HepG2 (cell line): ENCODE results near the gene AKR1E2. TPM values are rescaled to one million over a fixed set of nuclear protein-coding genes. Genes with fewer than 3 reads are reported as not detected.
A peak's percentile ranks its signal among the peaks of the same experiment; 100 is the strongest.

Source experiments
- ATAC-seq: fragments of 200-7000 bp; cut with Tn5 transposase; 3 replicates; pipeline ENCODE4 v1.9.1; 2020; ENCODE audit warnings: mild to moderate bottlenecking, moderate library complexity
- BruUV-seq: library from RNA; stranded (reverse); fragments of 400-500 nt; replicated peaks from 2 replicates; lab custom pipeline; 2021; lab: Mats Ljungman, UMichigan
- CTCF ChIA-PET: fragments of 300-600 bp; formaldehyde crosslinking; extraction: SDS; loops from one replicate; lab custom pipeline; 2021; ENCODE audit warnings: low total read pairs, inconsistent platforms, low intra/inter-chr PET ratio; lab: Yijun Ruan, JAX
- POLR2A ChIA-PET: fragments of 350-600 bp; sonication (Branson Sonifier 250); formaldehyde crosslinking; loops from one replicate; lab custom pipeline; 2020; ENCODE audit warnings: antibody characterized with exemption, inconsistent platforms; lab: Yijun Ruan, JAX
- DNase-seq: peaks from one replicate; pipeline ENCODE4 v3.0.0-alpha.2; 2015; ENCODE audit warnings: low spot score
- FAIRE-seq: peaks from 3 replicates; lab custom pipeline; 2011; peaks lifted over from hg19 to GRCh38; lab: Jason Lieb, UNC
- H2AFZ ChIP-seq: one replicate; pipeline ENCODE4 v1.6.1; 2011; ENCODE audit warnings: low read length, inconsistent platforms
- H3K27ac ChIP-seq: fragments of 300-600 bp; 3 replicates; pipeline ENCODE4 v1.8.0; 2011; ENCODE audit warnings: mixed run types, mild to moderate bottlenecking, mixed read lengths, low read length, inconsistent platforms; ENCODE audit not compliant: insufficient read depth; ENCODE audit errors: extremely low read length
- H3K27me3 ChIP-seq, 2 experiments: fragments of 200-600 bp in 1 of 2; 2 replicates in 1 of 2; 3 replicates in 1 of 2; pipeline versions ENCODE4 v1.6.0 to v1.8.0; 2011; ENCODE audit warnings: low read length in 2 of 2, mild to moderate bottlenecking in 2 of 2, moderate library complexity in 2 of 2, inconsistent platforms in 1 of 2; ENCODE audit not compliant: insufficient read depth in 2 of 2, control insufficient read depth in 1 of 2
- H3K36me3 ChIP-seq, 2 experiments: fragments of 200-600 bp in 1 of 2; replicated peaks in 1 of 2; 2 replicates in 1 of 2; 3 replicates in 1 of 2; pipeline versions ENCODE4 v1.5.1 to v1.8.0; 2011; ENCODE audit warnings: low read length in 2 of 2, inconsistent platforms in 1 of 2; ENCODE audit not compliant: insufficient read depth in 2 of 2, control insufficient read depth in 1 of 2
- H3K4me1 ChIP-seq: 2 replicates; pipeline ENCODE4 v1.5.1; 2012; ENCODE audit warnings: low read length, inconsistent platforms; ENCODE audit not compliant: insufficient read depth
- H3K4me2 ChIP-seq: 2 replicates; pipeline ENCODE4 v1.6.0; 2011; ENCODE audit warnings: low read depth, low read length, inconsistent platforms
- H3K4me3 ChIP-seq, 3 experiments: fragments of 200-600 bp in 1 of 3; sonication (generic), shearing (Covaris generic) in 1 of 3; replicated peaks in 1 of 3; 2 replicates each; pipeline ENCODE4 v1.5.1; 2011 to 2016; ENCODE audit warnings: low read length in 3 of 3, inconsistent platforms in 2 of 3, low read depth in 2 of 3, mild to moderate bottlenecking in 2 of 3, control low read depth in 1 of 3, mixed read lengths in 1 of 3; ENCODE audit not compliant: insufficient read depth in 1 of 3
- H3K79me2 ChIP-seq: one replicate; pipeline ENCODE4 v1.6.1; 2011; ENCODE audit warnings: low read length, inconsistent platforms; ENCODE audit not compliant: insufficient read depth
- H3K9ac ChIP-seq: 2 replicates; pipeline ENCODE4 v1.6.0; 2011; ENCODE audit warnings: mild to moderate bottlenecking, low read depth, low read length, inconsistent platforms; ENCODE audit not compliant: insufficient read depth
- H3K9me3 ChIP-seq: 2 replicates; pipeline ENCODE4 v1.5.1; 2012; ENCODE audit warnings: mild to moderate bottlenecking, low read length
- H4K20me1 ChIP-seq: 2 replicates; pipeline ENCODE4 v1.6.0; 2011; ENCODE audit warnings: inconsistent platforms, mild to moderate bottlenecking, low read length, moderate library complexity; ENCODE audit not compliant: insufficient read depth
- ATF7-NPFF ChIP-seq: sonication (generic); formaldehyde crosslinking; IDR thresholded peaks from 2 replicates; pipeline ENCODE4 v1.8.1; 2023; ENCODE audit warnings: mild to moderate bottlenecking, low read depth, missing genetic modification reagents, moderate library complexity
- HDAC2 ChIP-seq: sonication (generic); formaldehyde crosslinking; IDR thresholded peaks from 2 replicates; pipeline ENCODE4 v1.4.0; 2020; ENCODE audit warnings: missing genetic modification reagents
- ZKSCAN5 ChIP-seq: sonication (generic); formaldehyde crosslinking; IDR thresholded peaks from 2 replicates; pipeline ENCODE4 v1.5.1; 2020; ENCODE audit warnings: mild to moderate bottlenecking, missing genetic modification reagents
- ZNF10 ChIP-seq: sonication (generic); formaldehyde crosslinking; IDR thresholded peaks from 2 replicates; pipeline ENCODE4 v1.4.0; 2020; ENCODE audit warnings: mild to moderate bottlenecking, low read depth, missing genetic modification reagents, borderline replicate concordance
- ZNF569 ChIP-seq: sonication (generic); formaldehyde crosslinking; IDR thresholded peaks from 2 replicates; pipeline ENCODE4 v1.5.0; 2020; ENCODE audit warnings: mild to moderate bottlenecking, missing genetic modification reagents, moderate library complexity, borderline replicate concordance
- ZNF577 ChIP-seq: sonication (generic); formaldehyde crosslinking; IDR thresholded peaks from 2 replicates; pipeline ENCODE4 v1.4.0; 2020; ENCODE audit warnings: mild to moderate bottlenecking, low read depth, missing genetic modification reagents, borderline replicate concordance
- ZNF749 ChIP-seq: sonication (generic); formaldehyde crosslinking; IDR thresholded peaks from 2 replicates; pipeline ENCODE4 v1.8.0; 2022; ENCODE audit warnings: mild to moderate bottlenecking, missing genetic modification reagents, moderate library complexity, borderline replicate concordance
- WGBS: methylation state at CpG from one replicate; pipeline ENCODE4 v1.1.6; 2017; ENCODE audit warnings: low lambda C conversion rate; 5-methylcytosine and 5-hydroxymethylcytosine counted together
- in situ Hi-C: cut with HindIII; loops from 2 replicates; pipeline ENCODE4 v1.10.0; 2017; ENCODE audit warnings: low pct_unique_long_range_greater_than_20kb; ENCODE audit not compliant: extremely low pct_ligation_motif_present
- intact Hi-C: fragments of 100-400 bp; cut with micrococcal nuclease; formaldehyde crosslinking; loops from one replicate; pipeline ENCODE4 v1.10.0; 2022; ENCODE audit not compliant: unreplicated experiment
- polyA plus RNA-seq, 8 experiments: library from polyadenylated mRNA; depleted of rRNA in 3 of 8; stranded (reverse) in 7 of 8; unstranded in 1 of 8; fragments of >200 nt; fragmentation: Illumina TruSeq in 4 of 8; extraction: Trizol in 4 of 8; gene quantifications; 2 replicates each; pipeline versions ENCODE4 v1.2.1 to v1.2.3, GENCODE V29; 2011 to 2016; ENCODE audit warnings: low read depth in 4 of 8, missing spikeins in 1 of 8, mixed read lengths in 1 of 8; ENCODE audit not compliant: insufficient read depth in 1 of 8
- total RNA-seq, 5 experiments: library from RNA; depleted of rRNA; stranded (reverse); fragments of >200 nt; fragmentation: Illumina TruSeq; extraction: Trizol; gene quantifications; 2 replicates each; pipeline ENCODE4 v1.2.3, GENCODE V29; 2016; ENCODE audit warnings: low read depth in 1 of 5
- TF ChIP-seq, protein P1 (sequence below): sonication (generic); formaldehyde crosslinking; IDR thresholded peaks from 2 replicates; pipeline ENCODE4 v1.8.1; 2023; ENCODE audit warnings: mild to moderate bottlenecking, inconsistent platforms, moderate library complexity, missing genetic modification reagents, borderline replicate concordance
- TF ChIP-seq, protein P2 (sequence below): sonication (generic); formaldehyde crosslinking; IDR thresholded peaks from 2 replicates; pipeline ENCODE4 v1.5.0; 2020; ENCODE audit warnings: mild to moderate bottlenecking, missing genetic modification reagents

Gene AKR1E2
- total and polyA plus RNA-seq, 2 of the 13 experiments (the other 11 are each of a cell fraction or from before 2014, with no cell fraction given), result not detected

DNA sequence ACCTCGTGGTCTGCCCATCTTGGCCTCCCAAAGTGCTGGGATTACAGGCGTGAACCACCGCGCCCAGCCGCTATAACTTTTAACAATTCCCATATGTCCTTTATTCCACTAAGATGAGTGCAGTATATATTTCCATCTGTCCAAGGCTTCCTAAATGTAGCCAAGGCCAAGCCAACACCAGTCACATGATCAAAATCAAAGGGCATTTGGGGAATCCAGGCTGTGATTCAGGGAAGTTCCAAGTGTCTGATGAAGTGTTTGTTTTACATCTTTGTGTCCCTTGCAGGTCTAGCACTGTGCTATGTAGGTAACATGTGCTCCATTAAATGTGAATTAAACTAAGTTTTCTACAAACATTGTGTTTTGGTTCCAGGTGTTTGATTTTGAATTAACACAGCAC lies 20.8 kb downstream of the AKR1E2 start:
- Histone ChIP-seq H3K27ac (no peak overlapping the region), H3K36me3 (no peaks in the 10 kb centered on the region), H3K9me3 (no peaks in the 10 kb centered on the region), H3K27me3 (peaks cover 1 to 15% of the 10 kb centered on the region in 2 experiments; a peak in 2 of 5 replicates), H4K20me1 (no peaks in the 10 kb centered on the region), H3K4me1 (peaks cover 20% of the 10 kb centered on the region), H3K4me2 (no peak overlapping the region), H3K79me2 (no peaks in the 10 kb centered on the region)
- POLR2A ChIA-PET, result no interaction called here
- in situ Hi-C loops, result loop anchor here (5.0 to 25.0 kb wide), 3 partner anchors 136 to 541 kb away; partner anchors contain the start of gene AKR1C3
- BruUV-seq, result no TSS peak
- ATAC-seq, result no peak
- no peak for DNase-seq
- FAIRE-seq, result peak; percentile 18
- no peak for TF ChIP-seq ZNF577 (CRISPR knock-in tag)
- no peak for TF ChIP-seq ZNF569 (CRISPR knock-in tag)
- no peak for TF ChIP-seq ZKSCAN5 (CRISPR knock-in tag)
- TF ChIP-seq, protein P1, sequence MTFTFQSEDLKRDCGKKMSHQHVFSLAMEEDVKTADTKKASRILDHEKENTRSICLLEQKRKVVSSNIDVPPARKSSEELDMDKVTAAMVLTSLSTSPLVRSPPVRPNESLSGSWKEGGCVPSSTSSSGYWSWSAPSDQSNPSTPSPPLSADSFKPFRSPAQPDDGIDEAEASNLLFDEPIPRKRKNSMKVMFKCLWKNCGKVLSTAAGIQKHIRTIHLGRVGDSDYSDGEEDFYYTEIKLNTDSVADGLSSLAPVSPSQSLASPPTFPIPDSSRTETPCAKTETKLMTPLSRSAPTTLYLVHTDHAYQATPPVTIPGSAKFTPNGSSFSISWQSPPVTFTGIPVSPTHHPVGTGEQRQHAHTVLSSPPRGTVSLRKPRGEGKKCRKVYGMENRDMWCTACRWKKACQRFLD, result no peak
- no peak for TF ChIP-seq ZNF749 (CRISPR knock-in tag)
- no peak for TF ChIP-seq ATF7-NPFF (CRISPR knock-in tag)
- TF ChIP-seq ZNF10 (CRISPR knock-in tag), result no peak
- TF ChIP-seq HDAC2 (CRISPR knock-in tag), result no peak
- TF ChIP-seq, protein P2, sequence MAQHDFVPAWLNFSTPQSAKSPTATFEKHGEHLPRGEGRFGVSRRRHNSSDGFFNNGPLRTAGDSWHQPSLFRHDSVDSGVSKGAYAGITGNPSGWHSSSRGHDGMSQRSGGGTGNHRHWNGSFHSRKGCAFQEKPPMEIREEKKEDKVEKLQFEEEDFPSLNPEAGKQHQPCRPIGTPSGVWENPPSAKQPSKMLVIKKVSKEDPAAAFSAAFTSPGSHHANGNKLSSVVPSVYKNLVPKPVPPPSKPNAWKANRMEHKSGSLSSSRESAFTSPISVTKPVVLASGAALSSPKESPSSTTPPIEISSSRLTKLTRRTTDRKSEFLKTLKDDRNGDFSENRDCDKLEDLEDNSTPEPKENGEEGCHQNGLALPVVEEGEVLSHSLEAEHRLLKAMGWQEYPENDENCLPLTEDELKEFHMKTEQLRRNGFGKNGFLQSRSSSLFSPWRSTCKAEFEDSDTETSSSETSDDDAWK, result no peak
- TF ChIP-seq, all 625 proteins: peak for 0
- no peak overlapping the region for H2AFZ ChIP-seq
- no peak overlapping the region for H3K4me3 ChIP-seq
- CTCF ChIA-PET, result no interaction called here
- intact Hi-C loops, result loop anchor here (5.0 kb wide), 2 partner anchors 121 to 536 kb away; no protein-coding TSS in a partner anchor
- WGBS, result 85% methylated on average over 5 of the region's 5 CpGs
- no peak overlapping the region for H3K9ac ChIP-seq
